Kidney (tissue), 14 donors: ENCODE measurements around the gene TMEM131. TPM values are rescaled to one million over a fixed set of nuclear protein-coding genes. Genes with fewer than 3 reads are reported as not detected.

Source experiments
- DNase-seq, 5 donors: peaks; one replicate each; pipeline ENCODE4 v3.0.0-alpha.2; 2013 to 2020
- FAIRE-seq: peaks from 2 replicates; lab custom pipeline; 2012; peaks lifted over from hg19 to GRCh38; lab: Jason Lieb, UNC
- H3K27ac ChIP-seq, 2 donors: one replicate each; pipeline ENCODE4 v1.7.0; 2013; ENCODE audit warnings: low read depth in 2 of 2, low read length in 2 of 2, inconsistent platforms in 1 of 2
- H3K27me3 ChIP-seq: one replicate; pipeline ENCODE4 v1.7.1; 2013; ENCODE audit warnings: low read length, inconsistent platforms; ENCODE audit not compliant: control insufficient read depth, insufficient read depth
- H3K36me3 ChIP-seq, 3 donors: one replicate each; pipeline versions ENCODE4 v1.7.0 to v1.7.1; 2013; ENCODE audit warnings: low read length in 3 of 3, control low read depth in 1 of 3, inconsistent platforms in 1 of 3; ENCODE audit not compliant: insufficient read depth in 3 of 3, control insufficient read depth in 2 of 3
- H3K4me1 ChIP-seq, 3 donors: one replicate each; pipeline versions ENCODE4 v1.7.0 to v1.7.1; 2013; ENCODE audit warnings: low read length in 3 of 3, inconsistent platforms in 1 of 3, low read depth in 1 of 3; ENCODE audit not compliant: control insufficient read depth in 2 of 3, insufficient read depth in 2 of 3
- H3K4me3 ChIP-seq, 3 donors: one replicate each; pipeline versions ENCODE4 v1.7.0 to v1.8.1; 2013; ENCODE audit warnings: low read length in 3 of 3, control low read depth in 1 of 3, inconsistent platforms in 1 of 3
- H3K9ac ChIP-seq, 3 donors: one replicate each; pipeline versions ENCODE4 v1.7.0 to v1.7.1; 2013; ENCODE audit warnings: low read length in 3 of 3, control low read depth in 1 of 3, inconsistent platforms in 1 of 3
- H3K9me3 ChIP-seq, 3 donors: one replicate each; pipeline versions ENCODE4 v1.7.0 to v1.7.1; 2013; ENCODE audit warnings: low read length in 3 of 3, control low read depth in 1 of 3, inconsistent platforms in 1 of 3; ENCODE audit not compliant: control insufficient read depth in 2 of 3, insufficient read depth in 1 of 3
- CTCF ChIP-seq: IDR thresholded peaks from 3 replicates; pipeline ENCODE4 v1.5.1; 2012; ENCODE audit warnings: mild to moderate bottlenecking, moderate library complexity, borderline replicate concordance; ENCODE audit not compliant: insufficient read depth; ENCODE audit errors: extremely low read depth
- intact Hi-C: fragments of 100-400 bp; cut with DNase I; formaldehyde crosslinking; loops from one replicate; pipeline ENCODE4 v1.11.1; 2022
- polyA plus RNA-seq: library from polyadenylated mRNA; stranded (reverse); fragments of 350-450 nt; fragmentation: Illumina TruSeq; extraction: RNeasy Lipid Tissue Mini Kit (QIAGEN cat#74804); gene quantifications from one replicate; pipeline ENCODE4 v1.2.3, GENCODE V29; 2014; ENCODE audit warnings: low read depth, low replicate concordance; ENCODE audit not compliant: insufficient read depth
- total RNA-seq: library from RNA; stranded (reverse); fragmentation: NEBNext Ultra II Directional; extraction: Animal tissue kit (Norgen Biotek cat#: 25700); gene quantifications from one replicate; pipeline ENCODE4 v1.2.1, GENCODE V29; 2021
- donor health status: control.
- donor health status: control.
- donor health status: control.
- donor health status: control.
- donor health status: control.
- donor health status: DM: yes; HTN: yes; CAD: no.
- donor health status: Normal renal cell carcinoma (clear cell type).

Gene TMEM131
- total and polyA plus RNA-seq, 2 donors from 2014 or later, result 8.0 to 38.4 TPM

- FAIRE-seq, result no peak
- H3K9me3 ChIP-seq, result peaks cover 2 to 17% (median 4%) of the 10 kb centered on the region in 3 donors
- intact Hi-C loops, result no loop called here
These were observed 13.8 kb downstream of the TMEM131 start for GRCh38 chr2:97981961-97982360.

GRCh38 chr2:97979904-97980303 is 15.8 kb downstream of the TMEM131 start:
- no peak for DNase-seq
- Histone ChIP-seq H3K9me3 (peaks cover 2 to 17% (median 4%) of the 10 kb centered on the region in 3 donors), H3K9ac (no peak overlapping the region), H3K36me3 (peaks cover 0 to 2% (median 0%) of the 10 kb centered on the region in 3 donors), H3K4me3 (no peak overlapping the region), H3K27me3 (no peaks in the 10 kb centered on the region), H3K4me1 (no peaks in the 10 kb centered on the region), H3K27ac (no peak overlapping the region)
- TF ChIP-seq CTCF, result no peak
- intact Hi-C loops, result no loop called here
- FAIRE-seq, result no peak

More at GRCh38 chr2:97981961-97982360, 13.8 kb downstream of the TMEM131 start:
- no peaks in the 10 kb centered on the region for H3K27me3 ChIP-seq
- peaks cover 0 to 2% (median 0%) of the 10 kb centered on the region in 3 donors for H3K36me3 ChIP-seq
- H3K4me3 ChIP-seq, result no peak overlapping the region
- TF ChIP-seq CTCF, result no peak
- H3K9ac ChIP-seq, result no peak overlapping the region
- H3K27ac ChIP-seq, result no peak overlapping the region
- no peak for DNase-seq
- H3K4me1 ChIP-seq, result no peaks in the 10 kb centered on the region

- H3K27me3 ChIP-seq, result no peaks in the 10 kb centered on the region
- no peak overlapping the region for H3K27ac ChIP-seq
These were observed 21.3 kb downstream of the TMEM131 start for GRCh38 chr2:97974471-97974870.

More at GRCh38 chr2:97974471-97974870, 21.3 kb downstream of the TMEM131 start:
- FAIRE-seq (no peak), DNase-seq (no peak)
- Histone ChIP-seq H3K4me3 (no peak overlapping the region), H3K36me3 (no peaks in the 10 kb centered on the region), H3K9me3 (peaks cover 2 to 17% (median 4%) of the 10 kb centered on the region in 3 donors), H3K4me1 (peaks cover 0 to 8% (median 4%) of the 10 kb centered on the region in 3 donors), H3K9ac (no peak overlapping the region)
- intact Hi-C loops, result no loop called here
- no peak for TF ChIP-seq CTCF
